GM10847 (cell line): Measurements from ENCODE around the gene IFRD2.

Experiments
- POLR2A ChIP-seq: IDR thresholded peaks from 2 replicates; pipeline ENCODE4 v1.6.1; 2011; ENCODE audit not compliant: insufficient read length; ENCODE audit errors: extremely low read depth

IFRD2 gene

DNA sequence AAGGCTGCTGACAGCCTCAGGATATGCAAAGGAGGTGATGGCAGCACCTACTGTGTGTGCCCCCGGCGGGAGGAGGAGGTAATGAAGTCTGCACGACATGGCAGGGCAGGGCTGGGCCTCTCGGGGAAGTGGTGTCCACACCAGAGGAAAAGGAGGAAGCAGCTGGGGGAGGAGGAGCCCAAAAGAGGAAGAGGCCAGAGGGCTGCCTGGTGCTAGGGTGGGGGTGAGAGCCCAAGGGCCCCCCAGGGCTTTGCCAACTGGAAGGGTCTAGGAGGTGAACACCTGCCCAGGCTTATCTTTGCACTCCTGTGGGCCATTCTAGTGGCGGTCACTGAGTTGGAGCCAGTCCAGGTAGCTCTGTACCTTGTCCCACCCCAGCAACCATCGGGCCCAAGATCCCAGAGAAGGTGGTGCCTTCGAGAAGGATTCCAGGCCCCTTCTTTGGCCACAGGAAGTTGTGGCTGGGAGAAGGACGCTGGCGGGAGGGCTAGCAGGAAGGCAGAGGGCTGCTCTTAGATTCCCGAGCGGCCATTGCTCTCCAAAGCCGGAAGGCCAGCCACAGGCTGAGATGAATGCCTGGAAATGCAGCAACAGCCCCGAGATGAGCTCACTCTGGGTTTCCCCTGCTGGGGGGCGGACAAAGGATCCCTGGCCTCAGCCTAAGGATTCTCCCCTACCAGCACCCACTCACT lies 49.2 kb downstream of the IFRD2 start:
- TF ChIP-seq POLR2A = no peak

DNA sequence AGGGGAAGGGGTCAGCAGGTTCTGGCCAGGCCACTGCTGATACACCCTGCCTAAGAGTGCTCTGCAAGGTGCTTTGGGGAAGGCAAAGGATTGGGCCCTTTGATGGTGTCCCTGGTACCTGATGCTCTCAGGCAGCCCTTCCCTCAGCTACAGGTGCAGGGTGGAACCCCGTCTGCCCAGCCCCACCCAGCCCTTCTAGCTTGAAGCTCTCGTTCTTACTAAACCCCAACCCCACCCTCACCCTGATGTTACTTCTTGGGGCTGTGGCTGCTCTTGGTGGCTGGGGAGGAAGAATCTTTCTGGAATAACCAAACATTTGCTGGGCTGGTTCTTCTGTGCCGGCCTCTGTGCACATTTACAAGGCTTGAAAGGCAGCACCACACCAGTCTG lies 49.9 kb downstream of the IFRD2 start:
- no peak for TF ChIP-seq POLR2A

DNA sequence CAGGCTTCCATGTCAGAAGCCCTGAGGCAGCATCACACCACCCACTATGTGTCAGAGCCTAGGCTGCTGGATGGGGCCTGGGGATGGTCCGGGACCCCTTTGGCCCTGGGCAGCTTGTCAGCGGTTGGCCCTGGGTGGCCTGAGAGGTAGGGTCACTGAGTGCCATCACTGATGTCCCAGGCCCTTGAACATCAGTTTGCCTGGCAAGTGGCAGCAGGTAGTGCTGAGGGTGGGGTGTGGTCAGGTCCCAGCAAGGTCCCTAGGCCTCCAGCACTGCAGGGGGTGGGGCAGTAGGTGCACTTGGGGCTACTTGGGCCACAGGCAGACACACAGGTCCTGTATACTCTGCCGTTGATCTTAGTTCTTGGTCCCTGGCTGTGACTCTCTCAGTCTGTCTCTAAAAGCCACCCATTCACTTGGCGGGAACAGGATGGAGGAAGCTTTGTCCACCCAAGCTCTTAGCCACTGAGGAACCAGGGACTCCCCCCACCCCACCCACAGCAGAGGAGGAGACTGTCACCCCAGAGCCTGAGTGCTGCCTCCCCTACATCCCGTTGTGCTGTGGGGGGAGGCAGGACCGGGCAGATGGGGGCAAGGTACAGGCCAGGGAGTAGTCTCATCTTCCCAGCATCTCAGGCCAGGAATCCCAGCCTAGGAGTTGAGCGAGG lies 50.4 kb downstream of the IFRD2 start:
- TF ChIP-seq POLR2A = no peak

DNA sequence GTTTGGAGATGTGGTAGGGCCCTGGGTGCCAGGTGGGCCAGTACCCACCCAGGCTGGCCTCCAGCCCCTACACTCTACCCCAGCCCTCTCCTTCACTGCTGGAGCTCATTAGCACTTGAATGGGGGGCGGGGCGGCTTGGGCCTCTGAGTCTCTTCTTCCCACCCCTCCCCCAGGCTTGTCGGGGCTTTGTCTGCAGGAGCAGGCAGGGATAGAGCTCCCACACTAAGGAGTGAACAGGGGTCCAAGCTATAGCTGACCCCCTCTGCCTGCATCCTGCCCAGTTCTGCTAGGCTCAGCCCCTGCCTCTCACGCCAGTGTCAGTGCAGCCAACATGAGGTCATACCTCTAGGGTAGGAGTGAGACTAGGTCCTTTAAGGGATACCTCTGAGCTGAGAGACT lies 51.1 kb downstream of the IFRD2 start:
- no peak for TF ChIP-seq POLR2A

DNA sequence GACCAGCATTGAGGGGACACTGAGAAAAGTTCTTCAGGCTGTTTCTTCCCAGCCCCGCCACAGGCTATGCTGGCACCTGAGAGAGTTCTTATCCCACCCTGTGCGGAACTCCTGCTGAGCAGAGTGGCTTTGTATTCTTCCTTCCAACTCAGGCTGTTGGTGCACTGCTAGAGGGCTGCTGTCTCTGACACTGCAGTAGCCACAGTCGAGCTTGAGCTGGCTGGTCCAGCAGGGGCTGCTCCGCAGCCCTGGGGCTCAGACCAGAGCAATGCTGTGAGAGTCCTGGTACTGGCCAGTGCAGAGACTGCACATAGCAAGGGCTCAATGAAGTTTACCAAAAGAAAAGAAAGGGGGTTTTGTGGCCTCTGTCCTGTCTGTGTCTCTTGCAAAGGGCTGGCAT lies 52.6 kb downstream of the IFRD2 start:
- TF ChIP-seq POLR2A = no peak

DNA sequence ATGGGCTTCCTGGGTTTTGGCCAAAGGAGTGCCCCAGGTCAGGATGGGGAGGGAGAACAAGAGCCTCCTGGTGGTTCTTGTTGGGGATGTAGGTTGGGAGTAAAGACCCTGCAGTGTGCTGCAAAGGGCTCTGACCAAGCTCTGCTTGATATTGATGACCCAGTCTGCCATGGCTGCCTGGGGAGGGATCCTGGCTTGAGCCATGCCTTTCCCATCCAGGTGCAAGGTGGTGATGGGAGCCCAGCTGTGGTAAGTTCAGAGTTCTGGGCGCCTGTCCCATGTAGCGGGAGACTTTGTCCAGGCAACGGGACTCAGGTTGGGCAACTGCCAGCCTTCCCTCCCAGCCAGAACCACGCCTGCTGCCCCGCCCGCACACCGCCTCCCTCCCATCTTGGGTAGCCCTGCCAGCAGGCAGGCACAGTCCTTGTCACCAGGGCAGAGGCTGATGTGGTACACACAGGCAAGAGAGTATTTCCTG lies 53.6 kb downstream of the IFRD2 start:
- no peak for TF ChIP-seq POLR2A

DNA sequence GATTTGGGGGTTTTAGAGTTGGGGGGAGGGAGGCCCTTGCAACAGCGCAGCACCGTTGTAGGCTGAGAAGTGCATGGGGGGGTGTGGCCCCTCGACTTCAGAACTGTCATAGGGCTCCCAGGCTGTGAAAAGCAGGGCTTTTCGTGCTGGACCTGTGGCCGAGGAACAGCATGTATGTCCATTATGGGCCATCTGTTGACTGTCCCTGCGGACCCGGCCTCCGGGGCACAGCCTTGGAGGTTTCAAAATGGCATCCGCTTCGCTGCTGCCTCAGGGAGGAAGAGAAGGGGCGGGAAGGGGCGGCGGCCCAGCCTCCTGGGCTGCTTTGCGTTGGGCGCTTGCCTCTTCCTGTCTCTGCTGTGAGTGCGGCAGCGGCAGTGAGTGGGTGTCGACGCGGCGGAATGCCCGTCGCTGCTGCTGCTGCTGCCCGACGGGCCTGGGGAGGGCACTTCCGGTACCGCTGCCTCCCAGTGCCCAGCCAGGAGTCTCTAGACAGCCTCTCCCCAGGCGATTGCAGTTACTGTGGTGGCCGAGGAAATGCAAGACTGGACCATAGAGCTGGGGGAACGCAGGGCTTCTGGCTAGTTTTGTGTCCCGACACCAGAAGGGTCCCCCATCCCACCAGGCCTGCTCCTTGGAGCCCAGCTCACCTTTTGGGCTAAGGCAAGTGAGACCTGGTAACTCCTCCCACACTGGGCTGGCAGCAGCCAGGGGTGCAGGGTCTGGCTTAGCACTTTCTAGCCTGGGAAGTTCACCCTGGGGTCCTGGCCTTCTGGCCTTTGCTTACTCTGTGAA lies 54.3 kb downstream of the IFRD2 start:
- TF ChIP-seq POLR2A = peak; percentile 54
